ENCODE results near the gene NR2E1. TPM values are rescaled to one million over a fixed set of nuclear protein-coding genes. Genes with fewer than 3 reads are reported as not detected.

Gene NR2E1
- total RNA-seq, 1 experiment from 2014 or later = 1.4 TPM

- no peaks in the 10 kb centered on the region for H3K36me3 ChIP-seq (ENCODE audit: control insufficient read depth, insufficient read depth, low read length)
- H3K27me3 ChIP-seq (replicated peaks; ENCODE audit: control insufficient read depth, insufficient read depth, low read length) = no peaks in the 10 kb centered on the region
- Mint-ChIP-seq H3K9me3 (ENCODE audit: unreplicated experiment) (no peaks in the 10 kb centered on the region), H3K27me3 (ENCODE audit: insufficient read depth, unreplicated experiment) (no peaks in the 10 kb centered on the region), H3K4me1 (ENCODE audit: low read depth, unreplicated experiment) (peaks cover 13% of the 10 kb centered on the region), H3K27ac (ENCODE audit: unreplicated experiment) (no peak overlapping the region), H3K36me3 (ENCODE audit: insufficient read depth, unreplicated experiment) (no peaks in the 10 kb centered on the region), H3K4me3 (ENCODE audit: unreplicated experiment) (no peak overlapping the region)
- peaks cover 4% of the 10 kb centered on the region; the same call in 1 of the 2 replicates for H3K4me1 ChIP-seq
- H3K9me3 ChIP-seq = no peaks in the 10 kb centered on the region
- no peak overlapping the region for H3K4me3 ChIP-seq (ENCODE audit: low read depth, low read length)
- no TSS peak for BruUV-seq (replicated peaks)
- intact Hi-C loops (cut with micrococcal nuclease; ENCODE audit: unreplicated experiment) = no loop called here
- TF ChIP-seq CTCF (IDR thresholded peaks at IDR 0.05; ENCODE audit: insufficient read depth in 1 of 2, low read depth in 1 of 2, low read length in 1 of 2, severe bottlenecking in 1 of 2, unreplicated experiment in 1 of 2) = no peak
- CTCF ChIA-PET = no interaction called here
- POLR2A ChIA-PET = no interaction called here
- no peak for DNase-seq
Measured at GRCh38 chr6:108200631-108201030, 34.8 kb downstream of the NR2E1 start.

DNA sequence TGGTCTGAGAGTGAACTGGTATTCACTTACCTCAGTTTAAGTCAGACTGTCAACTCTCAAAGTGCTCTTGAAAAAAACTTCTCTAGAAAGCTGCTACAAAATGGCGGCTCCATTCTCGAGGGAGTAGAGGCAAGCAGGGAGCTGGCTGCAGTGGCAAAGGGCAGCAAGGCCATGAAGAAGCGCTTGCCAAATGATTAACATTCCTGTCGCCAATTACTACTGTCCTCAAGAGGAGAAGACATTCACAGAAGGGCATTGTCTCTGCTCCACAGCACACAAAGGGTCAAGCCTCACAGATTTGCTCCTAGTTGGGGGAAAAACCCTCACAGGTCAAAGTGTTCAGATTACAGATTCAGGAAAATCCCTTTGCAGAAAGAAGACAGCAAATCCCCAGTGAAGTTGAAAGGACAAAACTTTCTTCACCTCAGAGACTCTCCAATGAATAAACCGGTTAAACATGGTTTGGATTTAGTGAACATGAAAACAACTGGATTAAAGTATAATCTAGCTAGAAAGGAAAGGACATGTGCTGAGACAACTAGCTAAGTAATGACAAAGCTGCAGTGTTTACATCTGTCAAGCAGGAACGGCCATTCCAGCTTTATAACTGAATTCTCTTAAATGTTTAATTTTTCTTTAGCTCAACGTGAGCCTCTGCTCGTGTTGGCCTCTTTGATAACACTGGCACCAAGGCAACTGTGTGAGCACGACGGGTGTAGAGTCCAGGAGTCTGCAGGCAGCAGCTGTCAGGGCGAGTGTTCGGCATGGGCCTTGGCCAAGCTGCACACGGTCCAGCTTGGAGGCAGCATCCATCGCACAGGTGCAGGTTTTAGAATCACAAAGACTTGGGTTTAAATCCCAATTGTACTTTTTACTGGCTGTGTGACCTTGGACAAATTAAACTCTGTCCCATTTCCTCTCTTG lies 37.6 kb downstream of the NR2E1 start:
- peaks cover 4% of the 10 kb centered on the region; the same call in 1 of the 2 replicates for H3K4me1 ChIP-seq
- no peak for DNase-seq
- Mint-ChIP-seq H3K27me3 (ENCODE audit: insufficient read depth, unreplicated experiment) (no peaks in the 10 kb centered on the region), H3K36me3 (ENCODE audit: insufficient read depth, unreplicated experiment) (no peaks in the 10 kb centered on the region), H3K4me3 (ENCODE audit: unreplicated experiment) (no peak overlapping the region), H3K9me3 (ENCODE audit: unreplicated experiment) (no peaks in the 10 kb centered on the region), H3K27ac (ENCODE audit: unreplicated experiment) (no peak overlapping the region), H3K4me1 (ENCODE audit: low read depth, unreplicated experiment) (peaks cover 13% of the 10 kb centered on the region)
- H3K36me3 ChIP-seq (ENCODE audit: control insufficient read depth, insufficient read depth, low read length) = no peaks in the 10 kb centered on the region
- ChIA-PET POLR2A (no interaction called here), CTCF (interaction anchor here (0.5 kb wide), 1 partner anchor 18 kb away, joined by 4 read pairs; no protein-coding TSS in a partner anchor)
- H3K9me3 ChIP-seq = no peaks in the 10 kb centered on the region
- H3K27me3 ChIP-seq (replicated peaks; ENCODE audit: control insufficient read depth, insufficient read depth, low read length) = no peaks in the 10 kb centered on the region
- H3K4me3 ChIP-seq (ENCODE audit: low read depth, low read length) = no peak overlapping the region
- BruUV-seq (replicated peaks) = no TSS peak
- intact Hi-C loops (cut with micrococcal nuclease; ENCODE audit: unreplicated experiment) = no loop called here
- TF ChIP-seq CTCF (IDR thresholded peaks at IDR 0.05; ENCODE audit: insufficient read depth in 1 of 2, low read depth in 1 of 2, low read length in 1 of 2, severe bottlenecking in 1 of 2, unreplicated experiment in 1 of 2) = no peak

- H3K9me3 ChIP-seq = no peaks in the 10 kb centered on the region
- ChIA-PET POLR2A (no interaction called here), CTCF (no interaction called here)
- Mint-ChIP-seq H3K27me3 (ENCODE audit: insufficient read depth, unreplicated experiment) (no peaks in the 10 kb centered on the region), H3K4me1 (ENCODE audit: low read depth, unreplicated experiment) (peaks cover 15% of the 10 kb centered on the region), H3K4me3 (ENCODE audit: unreplicated experiment) (no peak overlapping the region), H3K27ac (ENCODE audit: unreplicated experiment) (no peak overlapping the region), H3K36me3 (ENCODE audit: insufficient read depth, unreplicated experiment) (peaks cover 16% of the 10 kb centered on the region), H3K9me3 (ENCODE audit: unreplicated experiment) (no peaks in the 10 kb centered on the region)
- intact Hi-C loops (cut with micrococcal nuclease; ENCODE audit: unreplicated experiment) = no loop called here
- BruUV-seq (replicated peaks) = no TSS peak
- H3K36me3 ChIP-seq (ENCODE audit: control insufficient read depth, insufficient read depth, low read length) = no peaks in the 10 kb centered on the region
- peaks cover 7% of the 10 kb centered on the region for H3K4me1 ChIP-seq
- no peak for TF ChIP-seq CTCF (IDR thresholded peaks at IDR 0.05; ENCODE audit: insufficient read depth in 1 of 2, low read depth in 1 of 2, low read length in 1 of 2, severe bottlenecking in 1 of 2, unreplicated experiment in 1 of 2)
- DNase-seq = no peak
- no peak overlapping the region for H3K4me3 ChIP-seq (ENCODE audit: low read depth, low read length)
- H3K27me3 ChIP-seq (replicated peaks; ENCODE audit: control insufficient read depth, insufficient read depth, low read length) = no peaks in the 10 kb centered on the region
Measured at GRCh38 chr6:108207013-108207412, 41.2 kb downstream of the NR2E1 start.

All from Caco-2 (cell line).